Peyer's patch (tissue), 4 donors: ENCODE results near the gene PLA2G6.

Source experiments
- CTCF ChIP-seq, 6 experiments: fragments of 450-650 bp in 4 of 6; fragments of 200-600 bp in 2 of 6; sonication (generic) in 1 of 6; IDR thresholded peaks; one replicate each; pipeline ENCODE4 v1.5.1; 2017 to 2019; ENCODE audit warnings: antibody characterized with exemption in 6 of 6, mild to moderate bottlenecking in 3 of 6, moderate library complexity in 1 of 6
- POLR2A ChIP-seq, 2 donors: fragments of 450-650 bp; IDR thresholded peaks; one replicate each; pipeline ENCODE4 v1.5.1; 2017; ENCODE audit warnings: antibody characterized with exemption in 2 of 2, mild to moderate bottlenecking in 2 of 2, moderate library complexity in 2 of 2

DNA sequence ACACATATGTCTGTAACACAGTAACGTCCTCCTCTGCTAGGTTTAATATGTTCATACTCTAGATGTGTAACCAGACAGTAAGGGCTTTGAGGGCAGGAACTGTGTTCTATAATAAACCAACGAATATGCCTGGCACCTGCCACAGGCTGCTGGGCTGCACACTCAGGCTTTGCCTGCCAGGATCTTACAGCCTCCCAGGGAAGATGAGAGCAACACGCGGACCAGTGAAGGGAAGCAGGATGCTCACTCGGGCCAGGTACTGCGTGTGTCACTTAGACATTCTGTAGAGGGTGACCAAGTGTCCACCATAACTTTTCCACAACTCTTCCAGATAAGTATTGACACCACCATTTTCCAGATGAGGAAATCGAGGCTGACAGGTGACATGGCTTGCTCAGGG lies 49.5 kb downstream of the PLA2G6 start:
- TF ChIP-seq CTCF (IDR thresholded peaks at IDR 0.05) = no peak
- no peak for TF ChIP-seq POLR2A (IDR thresholded peaks at IDR 0.05)
